HepG2 (cell line): ENCODE data around the gene OSBPL9. TPM values are rescaled to one million over a fixed set of nuclear protein-coding genes. Genes with fewer than 3 reads are reported as not detected.

Experiments used
- ATF6 ChIP-seq: sonication (generic); formaldehyde crosslinking; conservative IDR thresholded peaks from 2 replicates; pipeline ENCODE4 v1.4.0; 2020; ENCODE audit warnings: missing genetic modification reagents
- ATF7-NPFF ChIP-seq: sonication (generic); formaldehyde crosslinking; IDR thresholded peaks from 2 replicates; pipeline ENCODE4 v1.8.1; 2023; ENCODE audit warnings: mild to moderate bottlenecking, low read depth, missing genetic modification reagents, moderate library complexity
- CEBPZ ChIP-seq: IDR thresholded peaks from 2 replicates; pipeline ENCODE4 v1.6.1; 2012; ENCODE audit warnings: low read length, improper control_type of control experiment
- DPF2 ChIP-seq: sonication (generic); formaldehyde crosslinking; IDR thresholded peaks from 2 replicates; pipeline ENCODE4 v1.4.0; 2020; ENCODE audit warnings: mild to moderate bottlenecking, low read depth, missing genetic modification reagents, borderline replicate concordance
- HNRNPLL ChIP-seq: fragments of 200-400 bp; formaldehyde crosslinking; IDR thresholded peaks from 2 replicates; pipeline ENCODE4 v1.6.1; 2017; ENCODE audit warnings: mild to moderate bottlenecking, low read depth, low read length; ENCODE audit not compliant: poor library complexity, severe bottlenecking
- MXD1 ChIP-seq: sonication (generic); formaldehyde crosslinking; IDR thresholded peaks from 2 replicates; pipeline ENCODE4 v1.4.0; 2020; ENCODE audit warnings: mild to moderate bottlenecking, missing genetic modification reagents
- NFYB ChIP-seq: sonication (generic); formaldehyde crosslinking; IDR thresholded peaks from 2 replicates; pipeline ENCODE4 v1.4.0; 2020; ENCODE audit warnings: missing genetic modification reagents
- RNF219 ChIP-seq: sonication (generic); formaldehyde crosslinking; IDR thresholded peaks from 2 replicates; pipeline ENCODE4 v1.5.0; 2020; ENCODE audit warnings: mild to moderate bottlenecking, missing genetic modification reagents
- SMAD3 ChIP-seq: sonication (generic); formaldehyde crosslinking; IDR thresholded peaks from 2 replicates; pipeline ENCODE4 v1.4.0; 2020; ENCODE audit warnings: missing genetic modification reagents
- WIZ ChIP-seq: sonication (generic); formaldehyde crosslinking; IDR thresholded peaks from 2 replicates; pipeline ENCODE4 v1.5.1; 2020; ENCODE audit warnings: mild to moderate bottlenecking, missing genetic modification reagents
- ZMYM4 ChIP-seq: sonication (generic); formaldehyde crosslinking; IDR thresholded peaks from 2 replicates; pipeline ENCODE4 v1.8.1; 2023; ENCODE audit warnings: mild to moderate bottlenecking, missing genetic modification reagents
- ZNF276 ChIP-seq: sonication (generic); formaldehyde crosslinking; IDR thresholded peaks from 2 replicates; pipeline ENCODE4 v1.4.0; 2020; ENCODE audit warnings: mild to moderate bottlenecking, low read depth, missing genetic modification reagents
- ZNF282 ChIP-seq: fragments of 450-650 bp; IDR thresholded peaks from 2 replicates; pipeline ENCODE4 v1.6.1; 2018; ENCODE audit not compliant: partially characterized antibody
- ZNF335 ChIP-seq: sonication (generic); formaldehyde crosslinking; IDR thresholded peaks from 2 replicates; pipeline ENCODE4 v1.4.0; 2020; ENCODE audit warnings: missing genetic modification reagents
- ZNF530 ChIP-seq: sonication (generic); formaldehyde crosslinking; IDR thresholded peaks from 2 replicates; pipeline ENCODE4 v1.5.0; 2020; ENCODE audit warnings: low read depth, mild to moderate bottlenecking, missing genetic modification reagents
- ZNF563 ChIP-seq: sonication (generic); formaldehyde crosslinking; IDR thresholded peaks from 2 replicates; pipeline ENCODE4 v1.8.0; 2022; ENCODE audit warnings: mild to moderate bottlenecking, moderate library complexity, missing genetic modification reagents
- ZNF678 ChIP-seq: sonication (generic); formaldehyde crosslinking; IDR thresholded peaks from 2 replicates; pipeline ENCODE4 v1.4.0; 2020; ENCODE audit warnings: mild to moderate bottlenecking, missing genetic modification reagents
- polyA plus RNA-seq, 8 experiments: library from polyadenylated mRNA; depleted of rRNA in 3 of 8; stranded (reverse) in 7 of 8; unstranded in 1 of 8; fragments of >200 nt; fragmentation: Illumina TruSeq in 4 of 8; extraction: Trizol in 4 of 8; gene quantifications; 2 replicates each; pipeline versions ENCODE4 v1.2.1 to v1.2.3, GENCODE V29; 2011 to 2016; ENCODE audit warnings: low read depth in 4 of 8, missing spikeins in 1 of 8, mixed read lengths in 1 of 8; ENCODE audit not compliant: insufficient read depth in 1 of 8
- total RNA-seq, 5 experiments: library from RNA; depleted of rRNA; stranded (reverse); fragments of >200 nt; fragmentation: Illumina TruSeq; extraction: Trizol; gene quantifications; 2 replicates each; pipeline ENCODE4 v1.2.3, GENCODE V29; 2016; ENCODE audit warnings: low read depth in 1 of 5

Gene OSBPL9
- total and polyA plus RNA-seq, 2 of the 13 experiments (the other 11 are each of a cell fraction or from before 2014, with no cell fraction given): 83.6 to 142 TPM

- TF ChIP-seq ATF6 (CRISPR knock-in tag) (no peak), DPF2 (no peak), ZNF530 (CRISPR knock-in tag) (no peak), MXD1 (CRISPR knock-in tag) (0 out of 2 replicates have a peak, but pooled peaks have one; percentile 19), ZNF282 (no peak), WIZ (0 out of 2 replicates have a peak, but pooled peaks have one; percentile 29), ZNF276 (CRISPR knock-in tag) (no peak), ZMYM4 (CRISPR knock-in tag) (peak; percentile 81), ATF7-NPFF (CRISPR knock-in tag) (no peak), RNF219 (CRISPR knock-in tag) (no peak), CEBPZ (no peak), NFYB (peak; percentile 76), ZNF678 (0 out of 2 replicates have a peak, but pooled peaks have one; percentile 48), HNRNPLL (peak; percentile 34), ZNF335 (CRISPR knock-in tag) (no peak), ZNF563 (CRISPR knock-in tag) (no peak), SMAD3 (no peak)
Observed at GRCh38 chr1:51616903-51617708, at the start of gene OSBPL9 (continued).
